SU-DHL-6 (cell line): ENCODE data around the gene GDPD2.
A peak's percentile ranks its signal among the peaks of the same experiment; 100 is the strongest.

Experiments
- H2AFZ ChIP-seq: fragments of 200-600 bp; sonication (generic); 2 replicates; pipeline ENCODE4 v1.6.1; 2014; ENCODE audit warnings: low read depth, mild to moderate bottlenecking, moderate library complexity, mixed read lengths, antibody characterized with exemption, low read length; ENCODE audit not compliant: severe bottlenecking
- H3F3A ChIP-seq: fragments of 200-600 bp; shearing (Covaris generic); 2 replicates; pipeline ENCODE4 v1.6.0; 2016; ENCODE audit warnings: antibody characterized with exemption, mild to moderate bottlenecking; ENCODE audit not compliant: insufficient read depth
- H3K27ac ChIP-seq: fragments of 200-600 bp; sonication (generic); 2 replicates; pipeline ENCODE4 v1.5.1; 2016; ENCODE audit warnings: low read depth, mild to moderate bottlenecking, low read length, moderate library complexity, mixed read lengths
- H3K27me3 ChIP-seq: fragments of 200-600 bp; sonication (generic), shearing (Covaris generic); 2 replicates; pipeline ENCODE4 v1.6.0; 2014; ENCODE audit warnings: mild to moderate bottlenecking, low read length
- H3K36me3 ChIP-seq: fragments of 200-600 bp; sonication (generic); 2 replicates; pipeline ENCODE4 v1.6.1; 2014; ENCODE audit warnings: mild to moderate bottlenecking, low read length, mixed read lengths
- H3K4me2 ChIP-seq: fragments of 300-600, 200-600 bp; shearing (Covaris generic), sonication (generic); 2 replicates; pipeline ENCODE4 v1.6.0; 2014; ENCODE audit warnings: low read length, low read depth, mild to moderate bottlenecking; ENCODE audit not compliant: poor library complexity, severe bottlenecking
- H3K4me3 ChIP-seq: fragments of 200-600 bp; sonication (generic); 2 replicates; pipeline ENCODE4 v1.5.1; 2014; ENCODE audit warnings: antibody characterized with exemption, low read length, mild to moderate bottlenecking, mixed read lengths; ENCODE audit not compliant: insufficient read depth, poor library complexity, severe bottlenecking
- H3K79me2 ChIP-seq: fragments of 200-600 bp; sonication (generic); 2 replicates; pipeline ENCODE4 v1.6.1; 2014; ENCODE audit warnings: mild to moderate bottlenecking, low read length, moderate library complexity; ENCODE audit not compliant: insufficient read depth
- H3K9ac ChIP-seq: fragments of 200-600 bp; sonication (generic); 2 replicates; pipeline ENCODE4 v1.7.0; 2014; ENCODE audit warnings: mild to moderate bottlenecking, low read length
- H3K9me2 ChIP-seq: fragments of 200-600 bp; sonication (generic); replicated peaks from 2 replicates; pipeline ENCODE4 v1.6.1; 2014; ENCODE audit warnings: low read length; ENCODE audit not compliant: insufficient read depth
- H3K9me3 ChIP-seq: fragments of 200-600 bp; sonication (generic); 2 replicates; pipeline ENCODE4 v1.6.1; 2014; ENCODE audit warnings: low read length, mixed read lengths; ENCODE audit not compliant: insufficient read depth
- H4K20me1 ChIP-seq: fragments of 200-600 bp; sonication (generic); 2 replicates; pipeline ENCODE4 v1.6.1; 2014; ENCODE audit warnings: low read depth, mild to moderate bottlenecking, antibody characterized with exemption, low read length, moderate library complexity, mixed read lengths
- CTCF ChIP-seq: fragments of 200-600 bp; sonication (generic); IDR thresholded peaks from one replicate; pipeline ENCODE4 v1.5.1; 2017; ENCODE audit warnings: antibody characterized with exemption, mild to moderate bottlenecking, low read length, moderate library complexity; ENCODE audit not compliant: insufficient read depth, poor library complexity, severe bottlenecking
- EZH2phosphoT487 ChIP-seq: fragments of 200-600 bp; sonication (generic), shearing (Covaris generic); conservative IDR thresholded peaks from 2 replicates; pipeline ENCODE4 v1.6.1; 2018; ENCODE audit warnings: mild to moderate bottlenecking, antibody characterized with exemption, low read length, moderate library complexity, mixed read lengths

GDPD2 gene

GRCh38 chrX:70446380-70447350 is 23.6 kb downstream of the GDPD2 start:
- Histone ChIP-seq H3K36me3 (no peaks in the 10 kb centered on the region), H2AFZ (no peak overlapping the region), H3K4me2 (no peak overlapping the region), H3K27me3 (no peaks in the 10 kb centered on the region), H3K79me2 (no peaks in the 10 kb centered on the region), H3K9me3 (no peaks in the 10 kb centered on the region), H3K4me3 (no peak overlapping the region), H3F3A (no peaks in the 10 kb centered on the region), H4K20me1 (no peaks in the 10 kb centered on the region), H3K9me2 (no peaks in the 10 kb centered on the region), H3K9ac (no peak overlapping the region), H3K27ac (no peak overlapping the region)
- TF ChIP-seq CTCF (no peak), EZH2phosphoT487 (no peak)

DNA sequence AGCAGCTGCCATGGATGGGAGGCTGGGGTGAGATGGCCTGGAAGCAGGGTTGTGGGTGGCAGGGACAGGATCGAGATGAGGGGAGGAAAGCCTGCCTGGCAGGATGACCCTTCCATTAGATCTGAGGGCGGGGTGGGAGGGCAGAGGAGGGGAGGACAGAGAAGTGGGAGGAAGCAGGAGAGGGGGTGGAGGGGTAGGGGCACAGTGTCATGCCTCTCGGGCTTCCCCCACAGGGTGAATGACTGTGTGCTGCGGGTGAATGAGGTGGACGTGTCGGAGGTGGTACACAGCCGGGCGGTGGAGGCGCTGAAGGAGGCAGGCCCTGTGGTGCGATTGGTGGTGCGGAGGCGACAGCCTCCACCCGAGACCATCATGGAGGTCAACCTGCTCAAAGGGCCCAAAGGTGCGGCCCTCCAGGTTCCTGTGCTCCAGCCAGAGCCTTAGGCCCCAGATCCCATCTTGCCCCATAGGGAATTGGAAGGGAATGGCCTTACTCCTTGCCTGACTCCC is 26.4 kb downstream of the GDPD2 start:
- H3K79me2 ChIP-seq = no peaks in the 10 kb centered on the region
- no peaks in the 10 kb centered on the region for H3K36me3 ChIP-seq
- H3K27me3 ChIP-seq = no peaks in the 10 kb centered on the region
- H2AFZ ChIP-seq = no peak overlapping the region
- H4K20me1 ChIP-seq = no peaks in the 10 kb centered on the region
- peaks cover 11% of the 10 kb centered on the region for H3F3A ChIP-seq
- no peaks in the 10 kb centered on the region for H3K9me2 ChIP-seq
- no peak overlapping the region for H3K9ac ChIP-seq
- no peak overlapping the region for H3K4me3 ChIP-seq
- H3K9me3 ChIP-seq = no peaks in the 10 kb centered on the region
- no peak overlapping the region for H3K4me2 ChIP-seq
- no peak overlapping the region for H3K27ac ChIP-seq
- TF ChIP-seq CTCF (no peak), EZH2phosphoT487 (no peak)

GRCh38 chrX:70452143-70452733 is 29.1 kb downstream of the GDPD2 start:
- H3K27ac ChIP-seq = peak overlapping the region; percentile 49
- no peaks in the 10 kb centered on the region for H3K36me3 ChIP-seq
- TF ChIP-seq CTCF = peak; percentile 49
- no peak for TF ChIP-seq EZH2phosphoT487
- peak overlapping the region; percentile 51 for H3K4me3 ChIP-seq
- no peaks in the 10 kb centered on the region for H3K79me2 ChIP-seq
- no peaks in the 10 kb centered on the region for H3K27me3 ChIP-seq
- no peaks in the 10 kb centered on the region for H3K9me2 ChIP-seq
- H3K9me3 ChIP-seq = no peaks in the 10 kb centered on the region
- no peaks in the 10 kb centered on the region for H4K20me1 ChIP-seq
- H3F3A ChIP-seq = peaks cover 12% of the 10 kb centered on the region
- peak overlapping the region; percentile 62 for H3K9ac ChIP-seq
- peak overlapping the region; percentile 84 for H2AFZ ChIP-seq
- peak overlapping the region; percentile 53 for H3K4me2 ChIP-seq
